AG09319 (cell line): ENCODE results near the gene VWA1.
"Not testable (repeated sequence)": the region's sequence is repeated elsewhere in the genome, so short reads cannot be mapped to it uniquely, and the experiment has no call there.

Experiments used
- DNase-seq: peaks from one replicate; pipeline ENCODE4 v3.0.0-alpha.2; 2010; ENCODE audit warnings: low read depth; ENCODE audit errors: extremely low read depth
- CTCF ChIP-seq: IDR thresholded peaks from 2 replicates; pipeline ENCODE4 v1.5.1; 2011; ENCODE audit warnings: low read depth, mild to moderate bottlenecking, inconsistent platforms, low read length, moderate library complexity

Gene VWA1

GRCh38 chr1:1479547-1480487 is 44.3 kb downstream of the VWA1 start:
- TF ChIP-seq CTCF = no peak
- no peak for DNase-seq

- DNase-seq = not testable (repeated sequence)
Observed at GRCh38 chr1:1480488-1480867, 45.0 kb downstream of the VWA1 start.

- DNase-seq = not testable (repeated sequence)
Observed at GRCh38 chr1:1481811-1482210, 46.3 kb downstream of the VWA1 start.

GRCh38 chr1:1482856-1483255 is 47.4 kb downstream of the VWA1 start:
- no peak for TF ChIP-seq CTCF
- DNase-seq = no peak

GRCh38 chr1:1483714-1484113 is 48.2 kb downstream of the VWA1 start:
- no peak for TF ChIP-seq CTCF
- DNase-seq = no peak

- not testable (repeated sequence) for DNase-seq
Observed at GRCh38 chr1:1484976-1485750, 49.7 kb downstream of the VWA1 start.

GRCh38 chr1:1485755-1486317 is 50.3 kb downstream of the VWA1 start:
- not testable (repeated sequence) for DNase-seq

- TF ChIP-seq CTCF = no peak
- DNase-seq = no peak
Observed at GRCh38 chr1:1487701-1488100, 52.2 kb downstream of the VWA1 start.

GRCh38 chr1:1489231-1489630 is 53.7 kb downstream of the VWA1 start:
- no peak for DNase-seq
- TF ChIP-seq CTCF = no peak
